ENCODE data around the gene TANGO2.

TANGO2 gene

GRCh38 chr22:19995611-19996339 lies 25.1 kb upstream of the TANGO2 start:
- no peak for TF ChIP-seq CTCF (IDR thresholded peaks at IDR 0.05)

GRCh38 chr22:19996694-19997384 lies 24.1 kb upstream of the TANGO2 start:
- TF ChIP-seq CTCF (IDR thresholded peaks at IDR 0.05): no peak

- TF ChIP-seq CTCF (IDR thresholded peaks at IDR 0.05): no peak
Observed at GRCh38 chr22:19997561-19998231, 23.2 kb upstream of the TANGO2 start.

GRCh38 chr22:19998232-19998951 lies 22.5 kb upstream of the TANGO2 start:
- TF ChIP-seq CTCF (IDR thresholded peaks at IDR 0.05): no peak

- no peak for TF ChIP-seq CTCF (IDR thresholded peaks at IDR 0.05)
Observed at GRCh38 chr22:19998991-19999820, 21.7 kb upstream of the TANGO2 start.

- no peak for TF ChIP-seq CTCF (IDR thresholded peaks at IDR 0.05)
Observed at GRCh38 chr22:20000246-20001081, 20.4 kb upstream of the TANGO2 start.

All from LNCAP (cell line).